HG03521 (cell line): Measurements from ENCODE around the gene C19orf67.

ENCODE experiments used
- ATAC-seq: cut with Tn5 transposase; IDR thresholded peaks from one replicate; pipeline ENCODE4 v1.9.1; 2021; ENCODE audit warnings: mild to moderate bottlenecking, moderate library complexity; ENCODE audit not compliant: unreplicated experiment

C19orf67 gene

DNA sequence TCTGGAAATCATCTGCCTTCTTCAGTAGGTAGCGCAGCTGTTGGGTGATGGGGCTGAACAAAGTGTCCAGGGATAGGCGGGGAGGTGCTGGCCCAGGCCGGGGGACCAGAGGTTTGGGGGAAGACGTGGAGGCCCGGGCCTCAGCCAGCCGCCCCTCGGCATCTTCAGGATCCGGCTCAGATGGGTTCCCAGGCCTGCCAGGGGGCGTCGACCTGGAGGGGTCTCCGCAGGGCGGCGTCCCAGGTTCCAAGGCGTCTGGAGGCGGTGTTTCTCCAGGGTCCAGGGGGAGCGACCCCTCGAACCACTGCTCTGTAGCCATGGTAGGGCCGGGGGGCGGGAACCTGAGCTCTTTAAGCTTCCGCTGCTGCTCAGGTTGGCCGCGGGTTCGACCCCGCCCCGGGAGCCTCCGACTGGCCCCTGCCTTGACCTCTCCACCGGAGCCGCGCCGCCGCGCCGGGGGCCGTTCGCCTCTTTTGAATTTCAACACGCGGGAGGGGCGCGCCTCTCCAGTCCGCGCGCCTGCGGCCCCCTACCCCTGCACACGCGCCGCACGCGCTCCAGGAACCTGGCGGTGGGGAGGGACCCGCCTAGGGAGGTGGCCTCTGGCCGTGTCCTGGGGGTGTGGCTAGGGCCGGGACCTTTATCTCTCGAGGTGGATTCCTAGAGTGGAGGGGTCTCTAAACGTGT lies at the start of gene C19orf67:
Gene C19orf67 (minus strand): TSS at position 475 of the 687 bp plus-strand sequence. CDS start 156 bp downstream, at position 319.
- no peak for ATAC-seq

DNA sequence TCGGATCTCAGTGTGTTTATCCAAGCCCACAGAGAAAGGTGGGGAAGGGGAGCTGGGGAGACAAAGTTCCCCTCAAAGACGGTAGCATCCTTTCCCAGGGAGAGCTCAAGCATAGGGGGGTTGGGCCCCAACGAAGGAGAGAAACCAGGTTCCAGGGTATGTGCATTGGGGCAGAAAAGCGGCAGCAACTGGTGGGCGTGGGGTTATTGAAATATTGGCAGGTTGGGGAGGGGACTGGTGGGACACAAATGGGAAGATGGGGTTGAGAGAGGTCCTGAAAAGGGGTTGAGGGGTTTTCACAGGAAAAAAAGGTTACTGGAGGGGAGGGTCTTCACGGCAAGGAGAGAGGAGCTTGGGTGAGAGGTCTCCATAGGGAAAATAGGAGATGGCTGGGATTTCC lies 49.8 kb upstream of the C19orf67 start:
- no peak for ATAC-seq

DNA sequence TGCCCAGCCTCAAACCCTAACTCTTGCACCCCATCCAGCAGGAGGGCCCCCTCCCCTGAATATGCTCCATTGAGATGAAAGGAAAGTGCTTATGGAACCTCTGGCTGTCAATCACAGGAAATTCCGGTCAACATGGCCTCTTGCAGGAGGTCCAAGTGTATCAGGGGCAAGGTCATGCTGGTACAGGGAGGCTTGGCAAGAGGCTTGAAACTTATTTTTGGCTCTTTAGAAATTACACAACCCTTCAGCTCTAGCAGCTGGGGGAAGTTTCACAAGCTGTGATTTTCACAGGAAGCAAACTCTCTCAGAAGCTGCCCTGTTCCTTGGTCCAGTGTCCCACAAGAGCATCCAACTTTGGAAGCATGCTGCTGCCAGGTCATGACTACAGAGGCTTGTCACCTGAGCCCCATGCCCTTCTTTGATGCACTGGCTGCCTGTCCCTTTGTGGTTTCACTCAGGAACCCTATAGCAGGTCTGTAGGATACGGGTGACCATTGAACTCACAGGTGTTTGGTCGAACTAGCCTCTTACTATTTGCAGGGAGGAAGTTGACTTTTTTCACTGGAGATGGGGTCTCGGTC lies 42.4 kb upstream of the C19orf67 start:
- ATAC-seq: no peak

DNA sequence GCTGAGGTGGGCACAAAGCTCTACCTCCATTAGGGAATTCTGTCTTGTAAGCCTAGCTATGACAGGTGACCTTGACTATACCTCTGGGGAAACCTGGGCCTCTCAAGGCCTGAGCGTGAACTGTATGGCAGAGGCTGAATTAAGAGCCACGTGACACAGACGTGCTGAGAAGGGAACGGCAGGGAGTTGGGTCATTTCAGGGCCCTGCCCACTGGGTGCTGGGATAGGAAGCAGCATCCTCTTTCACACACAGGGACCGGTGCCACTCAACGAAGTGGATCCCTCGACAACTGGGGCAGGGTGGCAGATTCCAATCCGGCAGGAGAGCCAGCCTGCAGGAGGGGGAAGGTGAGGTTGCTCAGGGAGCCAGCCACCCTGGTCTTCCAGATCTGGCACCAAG lies 41.6 kb upstream of the C19orf67 start:
- ATAC-seq: no peak

DNA sequence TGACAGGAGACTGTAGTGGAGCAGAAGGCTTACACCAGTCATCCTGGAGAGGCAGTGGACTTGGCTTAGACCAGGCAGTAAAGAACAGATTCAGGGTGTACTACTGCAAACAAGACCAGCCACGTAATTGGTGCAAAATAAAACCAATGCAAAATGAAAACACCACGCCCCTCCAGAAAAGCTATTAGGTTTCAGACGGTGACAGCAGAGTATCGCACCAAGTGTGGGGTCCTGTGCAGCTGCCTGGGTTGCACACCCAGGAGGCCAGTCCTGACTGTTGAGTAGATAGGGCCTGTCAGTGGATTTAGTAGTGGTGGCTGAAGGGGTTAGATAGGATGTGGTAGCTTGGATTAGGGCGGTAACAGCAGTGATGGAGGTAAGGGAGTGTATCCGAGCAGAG lies 37.3 kb upstream of the C19orf67 start:
- ATAC-seq: no peak

DNA sequence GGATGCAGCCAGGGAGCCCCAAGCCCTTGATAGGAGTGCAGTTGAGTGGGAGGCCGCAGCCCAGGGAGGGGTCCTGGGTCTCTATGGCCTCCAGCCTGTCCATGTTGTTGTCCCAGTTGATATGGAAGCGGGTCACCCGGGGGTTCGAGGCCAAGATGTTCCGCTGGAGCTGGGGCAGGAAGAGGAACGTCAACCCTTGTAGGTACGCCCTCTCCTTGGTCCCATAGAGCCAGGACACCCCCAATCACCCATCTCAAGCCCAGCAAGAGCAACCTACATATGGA lies 34.9 kb upstream of the C19orf67 start:
- ATAC-seq: no peak

DNA sequence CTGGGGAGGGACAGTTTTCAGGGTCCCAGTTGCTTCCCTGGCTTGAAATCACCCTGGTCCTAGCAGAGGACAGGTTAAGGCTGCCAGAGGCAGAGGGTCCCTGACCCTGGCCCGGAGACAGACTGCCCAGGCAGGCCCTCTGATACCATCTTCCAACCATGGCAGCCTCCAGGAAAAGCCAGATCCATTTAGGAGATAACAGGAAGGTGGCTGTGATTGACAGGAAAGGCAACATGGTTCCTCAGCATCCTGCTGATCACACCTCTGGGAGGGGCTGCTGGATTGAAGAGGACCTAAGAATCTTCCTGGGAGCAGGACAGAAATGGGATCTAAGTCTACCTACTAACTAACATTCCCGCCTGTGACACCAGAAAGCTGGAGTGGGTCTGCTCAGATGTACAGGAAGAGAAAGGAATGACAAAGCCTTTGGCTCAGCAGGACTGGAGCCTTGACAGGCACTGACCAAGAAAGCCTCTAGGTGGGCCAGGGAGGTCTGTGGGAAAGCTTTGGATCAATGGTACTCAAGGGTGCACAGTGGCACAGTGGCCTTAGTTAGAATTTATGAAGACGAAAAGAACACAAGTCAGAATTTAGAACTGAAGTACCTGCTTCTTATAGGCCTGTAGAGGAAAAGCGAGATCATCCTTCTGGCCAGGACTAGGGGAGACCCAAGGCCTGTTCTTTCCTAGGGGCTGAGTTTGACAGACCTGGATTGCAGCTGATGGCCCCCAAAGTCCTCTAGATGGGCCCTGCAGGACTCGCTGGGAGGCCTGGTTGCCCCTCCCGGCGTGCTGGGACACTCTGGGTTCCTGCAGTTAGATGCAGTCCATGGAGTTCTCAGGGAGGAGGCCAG lies 34.3 kb upstream of the C19orf67 start:
- no peak for ATAC-seq

DNA sequence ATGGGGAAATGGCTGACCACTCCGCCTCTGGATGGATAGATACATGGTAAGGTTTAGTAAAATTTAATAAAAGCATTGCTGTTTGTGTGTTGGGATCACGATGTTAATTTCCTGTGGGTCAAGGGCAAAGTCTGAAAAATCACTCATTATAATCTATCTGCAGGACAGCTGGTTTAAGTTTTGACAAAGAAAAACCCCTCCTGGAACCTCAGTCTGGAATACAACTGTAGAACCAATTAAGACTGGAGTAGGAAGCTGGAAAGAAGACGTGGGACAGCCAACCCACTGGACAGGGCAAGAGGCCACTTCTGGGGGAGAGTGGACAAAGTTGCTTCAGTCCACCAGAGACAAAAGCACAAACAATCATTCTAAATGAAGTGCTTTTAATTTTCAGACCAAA lies 33.6 kb upstream of the C19orf67 start:
- no peak for ATAC-seq

DNA sequence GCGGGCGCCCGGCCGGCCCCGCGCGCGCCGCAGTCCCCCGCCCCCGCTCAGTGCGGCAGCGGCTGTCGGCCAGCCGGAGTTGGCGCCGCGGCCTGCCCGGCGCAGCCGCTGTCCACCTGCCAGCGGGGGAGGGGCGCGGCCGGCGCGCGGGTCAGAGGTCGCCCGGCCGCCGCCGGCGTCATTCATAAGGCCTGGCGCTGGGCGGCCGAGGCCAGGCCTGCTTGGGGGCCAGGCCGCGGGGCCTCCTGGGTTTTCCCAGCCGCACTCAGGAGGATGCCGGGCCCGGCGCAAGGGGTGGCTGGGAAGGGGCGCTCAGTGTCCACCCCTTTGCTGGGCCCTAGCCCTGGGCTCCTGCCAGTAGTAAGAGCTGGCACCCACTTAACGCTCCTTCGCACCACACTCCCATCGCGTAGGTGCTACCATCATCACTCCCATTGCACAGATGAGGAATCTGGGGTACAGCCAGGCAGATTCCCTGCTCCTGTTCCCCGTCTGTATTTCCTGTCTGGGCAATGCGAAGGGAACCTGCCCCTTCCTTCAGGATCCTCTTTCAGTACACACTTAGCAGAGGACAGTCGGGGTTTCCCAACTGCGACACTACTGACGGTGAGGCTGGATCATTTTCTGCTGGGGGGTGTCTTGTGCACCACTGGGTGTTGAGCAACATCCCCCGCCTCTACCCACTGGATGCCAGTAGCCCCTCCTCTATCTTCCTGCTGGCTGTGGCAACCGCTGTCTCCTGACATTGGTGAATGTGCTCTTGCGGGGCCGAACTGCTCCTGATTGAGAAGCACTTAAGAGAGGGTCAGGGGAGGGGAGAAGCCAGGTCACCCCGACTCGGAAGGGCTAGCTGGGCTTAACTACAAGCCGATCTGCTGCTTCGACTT lies 32.8 kb upstream of the C19orf67 start:
- peak; percentile 0 for ATAC-seq

DNA sequence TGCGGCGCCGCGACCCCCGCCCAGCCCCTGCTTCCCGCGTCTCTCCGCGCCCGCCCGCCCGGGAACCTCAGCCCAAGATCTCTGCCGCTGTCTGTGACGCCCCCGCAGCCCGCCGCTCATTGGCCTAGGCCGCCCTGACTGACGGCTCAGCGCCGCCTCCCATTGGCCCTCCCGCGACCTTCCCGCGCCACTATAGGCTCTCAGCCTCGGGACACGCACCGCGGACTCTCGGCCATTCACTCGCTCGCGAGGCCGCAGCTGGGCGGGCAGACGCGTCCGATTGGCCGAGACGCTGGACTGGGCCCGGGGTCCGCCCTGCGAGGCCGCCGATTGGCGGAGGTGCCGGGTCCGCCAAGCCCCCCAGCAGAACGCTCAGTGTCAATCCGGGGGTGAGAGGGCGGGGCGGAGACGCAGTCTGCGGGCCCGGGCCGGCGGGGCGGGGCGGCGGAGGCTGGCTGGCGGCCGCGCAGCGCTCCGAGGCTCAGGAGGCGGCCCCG lies 32.1 kb upstream of the C19orf67 start, which contains the start of gene PRKACA:
Gene PRKACA (minus strand): TSS at position 95 of the 497 bp plus-strand sequence. CDS start 215 bp downstream, outside the sequence.
- ATAC-seq: peak; percentile 84

DNA sequence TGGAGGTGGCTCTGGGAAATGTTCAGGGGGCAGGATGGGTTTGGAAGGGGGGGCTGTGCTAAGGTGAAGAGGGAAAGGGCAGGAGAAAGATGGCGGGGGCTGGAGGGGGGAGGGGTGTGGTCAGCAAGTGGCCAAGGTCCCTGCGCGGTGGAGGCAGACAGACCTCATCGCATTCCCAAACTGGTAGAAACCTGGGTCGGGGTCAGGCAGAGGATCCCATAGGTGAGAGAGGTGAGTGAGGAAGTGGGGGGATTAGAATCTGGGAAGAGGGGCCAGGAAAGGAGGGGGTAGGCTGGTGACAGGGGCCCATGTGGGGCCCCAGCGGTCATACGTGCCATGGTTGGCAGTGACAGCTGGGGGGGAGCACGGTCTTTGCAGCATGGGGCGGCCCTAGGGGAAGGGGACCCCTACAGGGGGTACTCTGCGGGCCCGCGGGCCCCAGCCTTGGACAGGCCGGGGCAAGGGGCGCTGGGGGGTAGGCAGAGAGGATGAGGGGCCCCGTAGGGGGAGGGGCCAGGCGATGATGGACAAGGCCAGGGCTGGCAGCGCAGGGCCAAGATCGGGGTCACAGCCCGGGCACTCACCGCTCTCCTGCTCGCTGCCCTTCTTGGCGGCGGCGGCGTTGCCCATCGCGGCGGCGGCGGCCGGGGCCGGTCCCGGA lies 31.5 kb upstream of the C19orf67 start:
- ATAC-seq: peak; percentile 1

DNA sequence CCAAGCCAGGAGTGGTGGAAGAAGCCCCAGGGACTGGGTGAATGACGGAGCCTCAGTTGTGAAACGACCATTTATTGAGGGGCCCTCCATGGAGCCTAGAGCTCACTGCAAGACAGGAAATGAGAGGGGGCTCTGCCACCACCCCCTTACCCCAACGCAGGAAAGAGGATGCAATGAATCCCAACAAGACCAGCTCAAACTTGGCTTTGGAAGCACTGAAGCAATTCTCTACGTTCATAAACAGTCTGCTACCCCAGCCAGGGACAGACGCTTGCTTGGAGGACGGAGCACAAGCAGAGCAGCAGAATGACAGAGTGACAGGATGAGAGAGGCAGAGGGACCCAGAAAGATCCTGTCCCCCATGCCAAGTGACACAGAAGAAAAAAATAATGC lies 30.9 kb upstream of the C19orf67 start:
- ATAC-seq: no peak

DNA sequence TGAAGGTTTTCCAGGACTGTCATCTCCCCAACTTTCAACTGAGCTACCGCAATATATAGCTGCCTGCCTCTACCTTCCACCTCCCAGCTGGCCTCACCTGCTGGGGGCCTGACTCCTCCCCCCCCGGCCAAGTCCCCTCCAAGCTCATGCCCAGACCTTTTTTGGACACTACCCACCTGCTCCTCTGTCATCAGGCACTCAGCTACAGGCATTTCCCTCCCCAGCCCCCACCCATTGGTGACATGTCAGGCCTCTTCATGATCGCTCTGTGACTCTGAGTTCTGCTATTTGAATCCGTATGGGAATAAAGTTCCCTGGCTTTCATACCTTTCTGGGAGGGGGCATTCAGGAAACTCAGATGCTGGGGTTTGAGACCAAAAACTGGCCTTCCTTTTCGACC lies 30.2 kb upstream of the C19orf67 start:
- ATAC-seq: no peak

DNA sequence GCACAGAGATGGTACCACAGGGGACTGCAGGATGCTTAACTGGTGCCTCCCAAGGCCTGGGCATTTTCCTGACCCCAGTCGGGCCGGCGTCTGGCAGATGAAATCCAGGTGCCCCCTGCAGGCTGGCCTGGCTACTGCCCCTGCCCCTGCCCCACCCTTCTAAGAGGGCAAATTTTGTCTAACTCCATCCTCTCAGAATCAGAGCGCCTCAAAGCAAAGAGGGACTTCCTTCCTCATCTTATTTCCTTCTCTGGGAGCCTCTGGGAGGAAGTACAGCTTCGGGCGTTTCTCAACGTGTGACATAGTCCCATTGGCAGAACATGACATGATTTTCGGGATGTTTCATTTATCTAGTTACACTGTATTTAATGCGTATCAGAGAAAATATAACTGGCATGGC lies 29.3 kb upstream of the C19orf67 start:
- no peak for ATAC-seq

DNA sequence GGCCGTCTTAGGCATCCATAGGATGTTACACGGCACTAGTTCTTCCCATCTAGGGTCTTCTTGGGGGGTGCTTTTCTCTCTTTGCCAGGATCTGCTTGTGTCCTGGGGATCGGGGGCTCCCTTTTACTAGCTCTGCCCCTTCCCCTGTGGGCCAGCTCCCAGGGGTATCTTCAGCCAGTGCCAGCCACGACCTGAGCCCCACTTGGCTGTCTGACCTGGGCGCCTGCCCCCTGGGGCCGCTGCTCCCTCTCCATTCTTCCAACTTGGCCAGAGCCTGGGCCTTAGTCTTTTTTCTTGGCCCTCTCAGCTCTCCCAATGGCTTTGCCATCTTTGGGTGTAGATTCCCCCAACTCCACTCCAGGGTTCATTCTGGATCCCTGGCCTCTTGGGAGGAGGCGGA lies 28.9 kb upstream of the C19orf67 start:
- ATAC-seq: no peak

DNA sequence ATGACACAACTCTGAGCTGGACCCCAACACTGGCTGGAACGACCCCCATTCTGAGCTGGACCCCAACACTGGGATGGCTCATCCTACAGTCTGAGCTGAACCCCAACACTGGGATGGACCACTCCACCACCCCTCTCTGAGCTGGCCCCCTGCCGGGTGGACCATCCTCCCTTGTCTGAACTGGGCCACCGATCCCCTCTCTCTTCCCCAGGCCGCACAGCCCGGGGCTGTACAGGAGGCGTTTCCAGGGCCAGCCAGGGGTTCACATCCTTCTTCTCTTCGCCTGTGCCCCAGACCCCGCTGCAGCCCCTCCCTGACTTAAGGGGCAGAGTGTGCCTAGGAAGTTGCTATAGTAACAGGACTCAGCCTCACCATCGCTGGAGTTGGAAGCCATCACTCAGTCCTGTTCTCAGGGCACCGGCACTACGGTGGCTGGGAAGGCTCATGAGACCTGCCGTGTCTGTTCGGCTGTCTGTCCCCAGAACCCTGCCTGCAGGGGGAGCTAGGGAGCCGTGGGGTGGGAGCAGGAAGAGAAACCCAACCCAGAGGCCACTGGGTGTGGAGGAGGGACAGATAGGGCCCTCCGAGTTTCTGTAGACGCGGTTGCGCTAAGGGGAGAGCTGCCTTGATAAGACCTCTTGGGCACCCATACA lies 28.3 kb upstream of the C19orf67 start:
- no peak for ATAC-seq

DNA sequence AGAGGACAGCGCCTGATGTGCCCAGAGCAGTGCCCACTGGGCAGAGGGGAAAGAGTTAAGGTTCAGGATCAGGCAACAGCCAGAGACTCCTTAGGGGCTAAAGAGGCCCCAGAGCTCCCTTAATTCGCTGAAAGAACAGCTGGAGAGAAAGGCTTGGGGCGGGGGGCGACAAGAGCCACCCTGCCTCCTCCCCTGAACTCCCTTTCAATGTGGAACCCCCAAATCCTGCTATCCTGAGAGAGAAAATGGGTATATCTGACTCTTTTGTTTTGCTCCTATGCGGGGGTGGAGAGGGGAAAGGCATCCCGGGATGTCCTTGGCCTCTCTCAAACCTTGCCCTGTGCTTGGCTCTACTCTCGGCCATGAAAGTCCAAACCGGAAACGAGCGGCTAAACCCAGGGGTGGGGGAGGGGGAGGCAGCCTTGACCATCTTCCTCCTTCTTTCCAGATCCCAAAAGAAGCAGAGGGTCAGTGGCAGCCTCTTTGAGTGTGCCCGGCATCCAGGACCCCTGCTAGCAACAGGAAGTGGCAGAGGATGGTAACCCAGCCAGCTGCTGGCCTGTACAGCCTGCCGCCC lies 27.3 kb upstream of the C19orf67 start:
- no peak for ATAC-seq

DNA sequence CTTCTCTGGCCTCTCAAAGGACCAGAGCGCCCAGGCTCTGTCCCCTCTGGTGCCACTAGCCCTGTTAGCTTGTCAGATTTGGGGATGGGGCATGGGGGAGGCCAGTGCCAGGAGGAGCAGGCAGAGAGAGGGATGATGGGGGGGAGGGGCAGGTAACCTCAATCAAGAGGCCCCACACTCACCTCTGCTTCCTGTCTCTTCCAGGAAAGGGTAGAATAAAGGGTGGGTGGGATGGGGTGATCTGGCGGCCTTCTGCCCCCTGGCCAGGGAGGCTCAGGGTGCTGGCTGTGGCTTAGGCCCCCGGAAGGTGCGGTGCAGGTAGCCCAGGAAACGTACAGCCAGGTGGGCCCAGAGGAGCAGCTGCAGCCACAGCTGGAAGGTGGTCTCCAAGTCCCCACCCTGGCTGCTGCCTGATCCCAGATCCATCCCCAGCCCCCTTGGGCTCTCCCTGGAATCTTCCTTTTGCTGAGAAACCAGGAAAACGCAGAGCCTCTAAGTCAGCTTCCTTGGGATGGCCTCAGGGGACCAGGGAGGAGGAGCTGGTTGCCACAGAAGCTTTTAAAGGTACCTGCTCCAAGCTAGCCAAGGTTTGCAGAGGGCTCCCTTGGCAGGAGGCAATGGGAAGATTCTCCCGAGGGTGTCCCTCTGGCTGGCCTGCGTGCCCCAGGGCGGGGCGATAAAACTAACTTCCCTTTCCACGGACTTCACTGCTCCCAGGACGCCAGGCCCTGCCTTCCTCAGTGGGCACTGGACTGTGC lies 26.6 kb upstream of the C19orf67 start:
- ATAC-seq: no peak

DNA sequence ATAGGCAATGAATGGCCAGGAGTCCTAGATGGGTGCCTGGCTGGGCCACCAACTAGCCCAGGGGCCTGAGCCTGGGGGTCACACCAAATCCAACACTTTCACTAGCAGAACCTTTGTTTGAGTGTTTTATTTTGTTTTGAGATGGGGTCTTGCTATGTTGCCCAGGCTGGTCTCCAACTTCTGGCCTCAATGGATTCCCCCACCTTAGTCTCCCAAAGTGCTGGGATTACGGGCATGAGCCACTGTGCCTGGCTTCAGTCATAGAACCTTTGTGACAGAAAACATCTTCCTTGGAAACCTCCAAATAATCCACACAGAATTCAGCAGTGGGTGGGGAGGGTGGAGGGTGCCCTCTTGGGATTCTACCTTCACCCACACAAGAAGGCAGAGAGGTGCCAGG lies 25.9 kb upstream of the C19orf67 start:
- ATAC-seq: no peak
